HCT116 (cell line): ENCODE results near the gene HDAC1. TPM values are rescaled to one million over a fixed set of nuclear protein-coding genes. Genes with fewer than 3 reads are reported as not detected.

Experiments
- ATAC-seq: fragments of 200-7000 bp; cut with Tn5 transposase; 2 replicates; pipeline ENCODE4 v1.9.1; 2020; ENCODE audit warnings: mild to moderate bottlenecking, moderate library complexity
- BruUV-seq: library from RNA; stranded (reverse); fragments of 400-500 nt; replicated peaks from 2 replicates; lab custom pipeline; 2021; lab: Mats Ljungman, UMichigan
- CTCF ChIA-PET: fragments of 300-600 bp; sonication (Branson Sonifier 250); formaldehyde crosslinking; loops from one replicate; lab custom pipeline; 2021; ENCODE audit warnings: antibody characterized with exemption; lab: Charles Lee
- POLR2A ChIA-PET: fragments of 300-600, 350-600 bp; sonication (Branson Sonifier 250); formaldehyde crosslinking; loops from one replicate; lab custom pipeline; 2021; ENCODE audit warnings: antibody characterized with exemption; lab: Charles Lee
- RAD21 ChIA-PET, 2 experiments: fragments of 300-600 bp; sonication (Branson Sonifier 250); formaldehyde crosslinking; loops; one replicate each; lab custom pipeline; 2023; ENCODE audit warnings: low total read pairs in 2 of 2; ENCODE audit not compliant: uncharacterized antibody in 2 of 2, unreplicated experiment in 2 of 2, low non-redundant PET in 1 of 2; lab: Charles Lee
- DNase-seq: peaks from one replicate; pipeline ENCODE4 v3.0.0-alpha.2; 2010; ENCODE audit warnings: low read depth, low spot score
- H2AFZ ChIP-seq: fragments of 200-600 bp; shearing (Covaris generic), sonication (generic); 2 replicates; pipeline ENCODE4 v1.6.1; 2017; ENCODE audit warnings: low read depth, mixed run types, mixed read lengths, antibody characterized with exemption, low read length; ENCODE audit not compliant: poor library complexity, severe bottlenecking
- H3K27ac ChIP-seq: 2 replicates; pipeline ENCODE4 v1.5.1; 2012; ENCODE audit warnings: low read depth, low read length
- H3K27me3 ChIP-seq: fragments of 200-600 bp; sonication (generic); 2 replicates; pipeline ENCODE4 v1.6.1; 2016; ENCODE audit warnings: mixed run types, low read length, mixed read lengths; ENCODE audit not compliant: insufficient read depth
- H3K36me3 ChIP-seq, 2 experiments: fragments of 200-500 bp in 1 of 2; fragments of 200-600 bp in 1 of 2; sonication (Bioruptor generic) in 1 of 2; sonication (generic) in 1 of 2; 2 replicates each; pipeline versions ENCODE4 v1.5.1 to v1.6.1; 2014 to 2016; ENCODE audit warnings: low read length in 2 of 2, inconsistent platforms in 1 of 2, mixed read lengths in 1 of 2, mixed run types in 1 of 2; ENCODE audit not compliant: insufficient read depth in 2 of 2, control insufficient read depth in 1 of 2
- H3K4me1 ChIP-seq, 2 experiments: fragments of 200-600 bp in 1 of 2; sonication (generic) in 1 of 2; 2 replicates each; pipeline versions ENCODE4 v1.5.1 to v1.6.1; 2012 to 2017; ENCODE audit warnings: low read length in 2 of 2, inconsistent platforms in 1 of 2, mild to moderate bottlenecking in 1 of 2, mixed read lengths in 1 of 2, mixed run types in 1 of 2, moderate library complexity in 1 of 2; ENCODE audit not compliant: insufficient read depth in 2 of 2, control insufficient read depth in 1 of 2
- H3K4me2 ChIP-seq: fragments of 200-600 bp; sonication (generic); 2 replicates; pipeline ENCODE4 v1.6.1; 2017; ENCODE audit warnings: mixed run types, low read length, mixed read lengths
- H3K4me3 ChIP-seq, 2 experiments: fragments of 200-600 bp in 1 of 2; sonication (generic) in 1 of 2; replicated peaks in 1 of 2; 2 replicates each; pipeline ENCODE4 v1.5.1; 2011 to 2016; ENCODE audit warnings: low read length in 2 of 2, control low read depth in 1 of 2, low read depth in 1 of 2, mild to moderate bottlenecking in 1 of 2, mixed read lengths in 1 of 2, mixed run types in 1 of 2
- H3K79me2 ChIP-seq: fragments of 200-600 bp; sonication (generic); 2 replicates; pipeline ENCODE4 v1.6.1; 2017; ENCODE audit warnings: mild to moderate bottlenecking, mixed run types, low read length, moderate library complexity, mixed read lengths; ENCODE audit not compliant: insufficient read depth
- H3K9ac ChIP-seq: fragments of 200-600 bp; sonication (generic); 2 replicates; pipeline ENCODE4 v1.6.1; 2016; ENCODE audit warnings: low read length, mixed read lengths
- H3K9me2 ChIP-seq: fragments of 200-600 bp; sonication (generic), shearing (Covaris generic); 2 replicates; pipeline ENCODE4 v1.6.1; 2017; ENCODE audit warnings: mixed run types, mild to moderate bottlenecking, moderate library complexity; ENCODE audit not compliant: insufficient read depth
- H3K9me3 ChIP-seq, 2 experiments: fragments of 200-500 bp in 1 of 2; fragments of 200-600 bp in 1 of 2; sonication (Bioruptor generic) in 1 of 2; sonication (generic) in 1 of 2; 2 replicates each; pipeline ENCODE4 v1.6.1; 2014 to 2017; ENCODE audit warnings: low read length in 2 of 2, mixed read lengths in 2 of 2, inconsistent platforms in 1 of 2, low read depth in 1 of 2, mild to moderate bottlenecking in 1 of 2, mixed run types in 1 of 2, moderate library complexity in 1 of 2; ENCODE audit not compliant: control insufficient read depth in 1 of 2, insufficient read depth in 1 of 2
- H4K20me1 ChIP-seq: fragments of 200-600 bp; sonication (generic), shearing (Covaris generic); 2 replicates; pipeline ENCODE4 v1.6.1; 2017; ENCODE audit warnings: mixed run types, mild to moderate bottlenecking, moderate library complexity; ENCODE audit not compliant: insufficient read depth
- CBX3 ChIP-seq: IDR thresholded peaks from 2 replicates; pipeline ENCODE4 v1.6.1; 2012; ENCODE audit warnings: low read depth
- CEBPB ChIP-seq: IDR thresholded peaks from 2 replicates; pipeline ENCODE4 v1.6.1; 2012; ENCODE audit warnings: low read depth
- EGR1 ChIP-seq: IDR thresholded peaks from 2 replicates; pipeline ENCODE4 v1.6.1; 2012; ENCODE audit warnings: low read depth
- ELF1 ChIP-seq: IDR thresholded peaks from 2 replicates; pipeline ENCODE4 v1.6.1; 2012; ENCODE audit warnings: low read depth, borderline replicate concordance
- EZH2 ChIP-seq: fragments of 200-600 bp; sonication (generic); IDR thresholded peaks from 2 replicates; pipeline ENCODE4 v1.6.1; 2017; ENCODE audit warnings: antibody characterized with exemption, mixed run types
- EZH2phosphoT487 ChIP-seq: fragments of 200-600 bp; IDR thresholded peaks from 2 replicates; pipeline ENCODE4 v1.6.1; 2018; ENCODE audit warnings: antibody characterized with exemption, borderline replicate concordance
- MAX ChIP-seq: IDR thresholded peaks from 2 replicates; pipeline ENCODE4 v1.6.1; 2012
- POLR2AphosphoS5 ChIP-seq: IDR thresholded peaks from 2 replicates; pipeline ENCODE4 v1.6.1; 2011; ENCODE audit warnings: mild to moderate bottlenecking, low read depth, low read length, moderate library complexity
- RAD21 ChIP-seq: IDR thresholded peaks from 2 replicates; pipeline ENCODE4 v1.6.1; 2012; ENCODE audit warnings: low read depth, mild to moderate bottlenecking
- SP1 ChIP-seq: IDR thresholded peaks from 2 replicates; pipeline ENCODE4 v1.6.1; 2012; ENCODE audit warnings: low read depth
- SRF ChIP-seq: IDR thresholded peaks from 2 replicates; pipeline ENCODE4 v1.6.1; 2012; ENCODE audit warnings: low read depth
- TCF7L2 ChIP-seq: IDR thresholded peaks from 2 replicates; pipeline ENCODE4 v1.7.0; 2011; ENCODE audit warnings: borderline replicate concordance, inconsistent platforms; ENCODE audit not compliant: insufficient read depth, insufficient read length; ENCODE audit errors: extremely low read depth
- YY1 ChIP-seq: IDR thresholded peaks from 2 replicates; pipeline ENCODE4 v1.6.1; 2011; ENCODE audit warnings: low read length, low read depth, moderate library complexity, mild to moderate bottlenecking; ENCODE audit not compliant: insufficient replicate concordance; ENCODE audit errors: extremely low read depth
- ZBTB33 ChIP-seq: IDR thresholded peaks from 2 replicates; pipeline ENCODE4 v1.6.1; 2011; ENCODE audit warnings: mild to moderate bottlenecking, low read length, moderate library complexity; ENCODE audit not compliant: insufficient replicate concordance; ENCODE audit errors: extremely low read depth
- ZFX ChIP-seq: fragments of 450-650 bp; IDR thresholded peaks from 2 replicates; pipeline ENCODE4 v1.6.1; 2017
- ZNF274 ChIP-seq: fragments of 200-500 bp; sonication (Bioruptor generic); IDR thresholded peaks from 2 replicates; pipeline ENCODE4 v1.6.1; 2014; ENCODE audit warnings: mild to moderate bottlenecking, low read depth, low read length, inconsistent platforms
- intact Hi-C: fragments of 100-400 bp; cut with micrococcal nuclease; formaldehyde crosslinking; loops from 2 replicates; pipeline ENCODE4 v1.10.0; 2022
- total RNA-seq: library from RNA; stranded (reverse); gene quantifications from one replicate; pipeline ENCODE4 v1.2.1, GENCODE V29; 2021; ENCODE audit not compliant: unreplicated experiment
- TF ChIP-seq, protein P1 (sequence below): IDR thresholded peaks from 2 replicates; pipeline ENCODE4 v1.6.1; 2012
- TF ChIP-seq, protein P2 (sequence below), 3 experiments: fragments of 200-600 bp in 1 of 3; sonication (generic) in 1 of 3; IDR thresholded peaks in 2 of 3; conservative IDR thresholded peaks in 1 of 3; 2 replicates each; pipeline ENCODE4 v1.5.1; 2012 to 2017; ENCODE audit warnings: low read depth in 2 of 3, low read length in 2 of 3, antibody characterized with exemption in 1 of 3, borderline replicate concordance in 1 of 3, control low read depth in 1 of 3, mild to moderate bottlenecking in 1 of 3, mixed read lengths in 1 of 3, mixed run types in 1 of 3, moderate library complexity in 1 of 3; ENCODE audit not compliant: insufficient read depth in 1 of 3

The HDAC1 gene
- total RNA-seq, 1 experiment from 2014 or later, result 232 TPM

DNA sequence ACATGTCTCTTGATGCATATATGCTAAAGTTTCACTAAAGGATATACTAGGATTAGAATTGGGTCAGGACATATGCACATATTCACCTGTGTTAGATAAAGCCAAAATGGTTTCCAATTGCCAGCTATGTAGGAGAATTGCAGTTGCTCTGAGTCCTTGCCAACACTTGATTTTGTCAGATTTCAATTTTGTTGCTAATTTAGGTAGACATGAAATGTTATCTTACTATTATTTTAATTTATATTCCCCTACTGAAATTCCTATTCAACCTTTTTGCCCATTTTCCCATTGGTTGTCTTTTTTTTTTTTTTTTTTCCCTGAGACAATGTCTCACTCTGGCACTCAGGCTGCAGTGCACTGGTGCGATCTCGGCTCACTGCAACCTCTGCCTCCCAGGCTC lies 13.4 kb downstream of the HDAC1 start (continued):
- TF ChIP-seq POLR2AphosphoS5 (no peak), SRF (no peak)

GRCh38 chr1:32307324-32307723 lies 15.4 kb downstream of the HDAC1 start:
- no peaks in the 10 kb centered on the region for H3K9me2 ChIP-seq
- RAD21 ChIA-PET, result no interaction called here
- H3K79me2 ChIP-seq, result peaks cover 75% of the 10 kb centered on the region
- POLR2A ChIA-PET, result interaction anchor here (1.0 kb wide), 1 partner anchor 16 kb away, joined by 3 read pairs; no protein-coding TSS in a partner anchor
- intact Hi-C loops, result no loop called here
- no peak overlapping the region for H2AFZ ChIP-seq
- H3K4me3 ChIP-seq, result no peak overlapping the region
- BruUV-seq, result no TSS peak
- H3K27ac ChIP-seq, result no peak overlapping the region
- H3K36me3 ChIP-seq, result peaks cover 25 to 34% of the 10 kb centered on the region in 2 experiments
- CTCF ChIA-PET, result interaction anchor here (1.0 kb wide), 1 partner anchor 9 kb away, joined by 3 read pairs; no protein-coding TSS in a partner anchor
- H3K9ac ChIP-seq, result no peak overlapping the region
- no peak for DNase-seq
- ATAC-seq, result no peak
- no peak overlapping the region for H3K4me2 ChIP-seq
- H3K27me3 ChIP-seq, result no peaks in the 10 kb centered on the region
- no peaks in the 10 kb centered on the region for H3K9me3 ChIP-seq
- TF ChIP-seq, protein P1, sequence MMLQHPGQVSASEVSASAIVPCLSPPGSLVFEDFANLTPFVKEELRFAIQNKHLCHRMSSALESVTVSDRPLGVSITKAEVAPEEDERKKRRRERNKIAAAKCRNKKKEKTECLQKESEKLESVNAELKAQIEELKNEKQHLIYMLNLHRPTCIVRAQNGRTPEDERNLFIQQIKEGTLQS, result no peak
- no peak for TF ChIP-seq CEBPB
- TF ChIP-seq TCF7L2, result no peak
- no peak for TF ChIP-seq ELF1
- no peak for TF ChIP-seq CBX3
- TF ChIP-seq POLR2AphosphoS5, result no peak
- TF ChIP-seq ZFX, result no peak
- TF ChIP-seq, protein P2, sequence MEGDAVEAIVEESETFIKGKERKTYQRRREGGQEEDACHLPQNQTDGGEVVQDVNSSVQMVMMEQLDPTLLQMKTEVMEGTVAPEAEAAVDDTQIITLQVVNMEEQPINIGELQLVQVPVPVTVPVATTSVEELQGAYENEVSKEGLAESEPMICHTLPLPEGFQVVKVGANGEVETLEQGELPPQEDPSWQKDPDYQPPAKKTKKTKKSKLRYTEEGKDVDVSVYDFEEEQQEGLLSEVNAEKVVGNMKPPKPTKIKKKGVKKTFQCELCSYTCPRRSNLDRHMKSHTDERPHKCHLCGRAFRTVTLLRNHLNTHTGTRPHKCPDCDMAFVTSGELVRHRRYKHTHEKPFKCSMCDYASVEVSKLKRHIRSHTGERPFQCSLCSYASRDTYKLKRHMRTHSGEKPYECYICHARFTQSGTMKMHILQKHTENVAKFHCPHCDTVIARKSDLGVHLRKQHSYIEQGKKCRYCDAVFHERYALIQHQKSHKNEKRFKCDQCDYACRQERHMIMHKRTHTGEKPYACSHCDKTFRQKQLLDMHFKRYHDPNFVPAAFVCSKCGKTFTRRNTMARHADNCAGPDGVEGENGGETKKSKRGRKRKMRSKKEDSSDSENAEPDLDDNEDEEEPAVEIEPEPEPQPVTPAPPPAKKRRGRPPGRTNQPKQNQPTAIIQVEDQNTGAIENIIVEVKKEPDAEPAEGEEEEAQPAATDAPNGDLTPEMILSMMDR (IDR thresholded peaks at IDR 0.05 in 2 of 3, conservative IDR thresholded peaks at IDR 0.05 in 1 of 3; ENCODE audit: borderline replicate concordance in 1 of 3, insufficient read depth in 1 of 3, low read depth in 2 of 3, low read length in 2 of 3), result no peak
- no peak for TF ChIP-seq RAD21
- no peak for TF ChIP-seq EZH2
- TF ChIP-seq ZNF274, result no peak
- TF ChIP-seq MAX, result no peak
- no peak for TF ChIP-seq SP1
- TF ChIP-seq ZBTB33, result no peak
- no peak for TF ChIP-seq EGR1
- no peak for TF ChIP-seq EZH2phosphoT487
- no peak for TF ChIP-seq YY1
- H4K20me1 ChIP-seq, result no peaks in the 10 kb centered on the region
- H3K4me1 ChIP-seq, result no peaks in the 10 kb centered on the region
